ENCODE measurements around the gene RGS3.

Gene RGS3

DNA sequence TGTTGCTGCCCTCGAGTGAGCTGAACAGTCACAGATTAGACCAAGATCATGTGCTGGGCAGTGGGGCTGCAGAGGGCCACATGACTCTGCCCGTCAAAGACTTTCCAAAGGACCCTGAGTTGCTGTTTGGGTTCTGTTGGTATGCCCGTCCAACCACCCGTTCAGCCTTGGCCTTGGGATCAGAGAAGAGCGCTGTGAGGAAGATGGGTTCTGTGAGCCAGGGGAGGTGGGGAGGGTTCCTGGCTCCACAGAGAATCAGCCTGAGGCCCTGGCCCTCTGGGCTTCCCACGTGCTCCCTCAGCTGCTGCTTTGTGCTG is 72.6 kb downstream of the RGS3 start:
- H3K4me1 ChIP-seq (ENCODE audit: insufficient read depth, poor library complexity, severe bottlenecking), result no peaks in the 10 kb centered on the region
- ATAC-seq (ENCODE audit: low read depth), result no peak
- H3K36me3 ChIP-seq (ENCODE audit: low read depth), result no peaks in the 10 kb centered on the region
- H3K27me3 ChIP-seq (ENCODE audit: insufficient read depth, poor library complexity, severe bottlenecking), result no peaks in the 10 kb centered on the region
- no peaks in the 10 kb centered on the region for H3K9me3 ChIP-seq (ENCODE audit: severe bottlenecking)
- DNase-seq (ENCODE audit: low spot score), result peak; percentile 20
- no peak overlapping the region for H3K27ac ChIP-seq (ENCODE audit: poor library complexity, severe bottlenecking)
- TF ChIP-seq, protein P1, sequence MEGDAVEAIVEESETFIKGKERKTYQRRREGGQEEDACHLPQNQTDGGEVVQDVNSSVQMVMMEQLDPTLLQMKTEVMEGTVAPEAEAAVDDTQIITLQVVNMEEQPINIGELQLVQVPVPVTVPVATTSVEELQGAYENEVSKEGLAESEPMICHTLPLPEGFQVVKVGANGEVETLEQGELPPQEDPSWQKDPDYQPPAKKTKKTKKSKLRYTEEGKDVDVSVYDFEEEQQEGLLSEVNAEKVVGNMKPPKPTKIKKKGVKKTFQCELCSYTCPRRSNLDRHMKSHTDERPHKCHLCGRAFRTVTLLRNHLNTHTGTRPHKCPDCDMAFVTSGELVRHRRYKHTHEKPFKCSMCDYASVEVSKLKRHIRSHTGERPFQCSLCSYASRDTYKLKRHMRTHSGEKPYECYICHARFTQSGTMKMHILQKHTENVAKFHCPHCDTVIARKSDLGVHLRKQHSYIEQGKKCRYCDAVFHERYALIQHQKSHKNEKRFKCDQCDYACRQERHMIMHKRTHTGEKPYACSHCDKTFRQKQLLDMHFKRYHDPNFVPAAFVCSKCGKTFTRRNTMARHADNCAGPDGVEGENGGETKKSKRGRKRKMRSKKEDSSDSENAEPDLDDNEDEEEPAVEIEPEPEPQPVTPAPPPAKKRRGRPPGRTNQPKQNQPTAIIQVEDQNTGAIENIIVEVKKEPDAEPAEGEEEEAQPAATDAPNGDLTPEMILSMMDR (IDR thresholded peaks at IDR 0.05; ENCODE audit: poor library complexity, severe bottlenecking), result no peak
- H3K4me3 ChIP-seq (ENCODE audit: severe bottlenecking), result no peak overlapping the region

DNA sequence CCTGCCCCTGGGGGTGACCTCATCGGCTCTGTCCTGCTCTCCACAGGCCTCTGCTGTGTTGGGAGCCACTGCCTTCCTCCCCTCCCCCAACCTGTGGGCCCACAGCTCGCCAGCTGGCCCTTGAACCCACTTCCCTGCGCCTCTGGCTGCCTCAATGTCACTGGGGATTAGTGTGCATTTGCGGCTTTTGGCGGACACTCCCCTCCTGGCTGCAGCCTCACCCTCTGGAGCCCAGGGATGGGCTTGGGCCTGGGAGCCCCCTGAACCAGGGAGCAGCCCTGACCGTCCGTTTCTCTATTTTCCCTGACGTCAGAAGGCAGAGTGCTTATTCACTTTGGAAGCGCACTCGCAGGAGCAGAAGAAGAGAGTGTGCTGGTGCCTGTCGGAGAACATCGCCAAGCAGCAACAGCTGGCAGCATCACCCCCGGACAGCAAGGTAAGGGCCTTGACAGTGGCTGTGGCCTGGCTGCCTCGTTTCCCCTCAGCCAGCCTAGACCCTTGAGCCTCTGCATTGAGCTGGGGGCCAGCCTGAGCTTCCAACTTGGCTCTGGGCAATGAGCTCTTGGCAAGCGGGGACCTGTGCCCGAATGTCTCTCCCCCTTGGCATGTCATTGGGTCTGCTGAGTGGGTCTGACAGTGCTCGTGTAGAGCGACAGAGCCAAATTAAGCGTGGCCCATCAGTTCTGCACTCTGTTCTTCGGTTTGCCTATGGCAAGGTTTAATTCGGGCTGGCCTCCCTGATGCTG is 73.1 kb downstream of the RGS3 start:
- DNase-seq (ENCODE audit: low spot score) (peak; percentile 34), ATAC-seq (ENCODE audit: low read depth) (no peak)
- H3K27me3 ChIP-seq (ENCODE audit: insufficient read depth, poor library complexity, severe bottlenecking), result no peaks in the 10 kb centered on the region
- TF ChIP-seq, protein P1 (IDR thresholded peaks at IDR 0.05; ENCODE audit: poor library complexity, severe bottlenecking), result no peak
- H3K9me3 ChIP-seq (ENCODE audit: severe bottlenecking), result no peaks in the 10 kb centered on the region
- no peak overlapping the region for H3K27ac ChIP-seq (ENCODE audit: poor library complexity, severe bottlenecking)
- H3K36me3 ChIP-seq (ENCODE audit: low read depth), result no peaks in the 10 kb centered on the region
- H3K4me1 ChIP-seq (ENCODE audit: insufficient read depth, poor library complexity, severe bottlenecking), result no peaks in the 10 kb centered on the region
- no peak overlapping the region for H3K4me3 ChIP-seq (ENCODE audit: severe bottlenecking)

DNA sequence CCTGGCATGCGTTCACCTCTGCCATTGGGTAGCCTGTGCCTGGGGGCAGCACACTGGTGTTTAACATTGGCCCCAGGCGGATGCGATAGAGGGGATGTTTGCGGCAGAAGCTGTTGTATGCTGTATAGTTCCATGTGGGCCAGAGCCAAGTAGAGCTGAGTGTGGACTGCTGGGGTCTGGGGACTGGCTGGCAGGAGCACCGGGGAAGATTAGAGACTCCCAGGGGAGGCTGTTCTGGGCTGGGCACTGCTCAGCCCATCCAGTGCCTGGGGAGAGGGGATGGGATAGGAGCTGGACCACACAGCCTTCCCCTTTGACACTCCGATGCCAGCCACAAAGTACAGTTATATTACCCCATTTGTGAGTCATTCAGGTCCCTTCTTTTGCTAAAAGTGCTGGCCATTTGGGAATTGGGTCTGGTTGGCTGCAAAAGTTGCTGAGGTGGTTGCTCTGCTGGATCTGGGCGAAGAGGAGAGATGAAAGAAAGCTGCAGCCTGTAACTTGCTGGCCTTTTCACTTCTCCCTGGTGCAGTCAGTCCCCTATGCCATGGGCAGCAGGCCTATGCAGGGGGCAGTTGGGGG is 73.8 kb downstream of the RGS3 start:
- Histone ChIP-seq H3K27ac (ENCODE audit: poor library complexity, severe bottlenecking) (no peak overlapping the region), H3K9me3 (ENCODE audit: severe bottlenecking) (no peaks in the 10 kb centered on the region), H3K27me3 (ENCODE audit: insufficient read depth, poor library complexity, severe bottlenecking) (no peaks in the 10 kb centered on the region), H3K36me3 (ENCODE audit: low read depth) (no peaks in the 10 kb centered on the region), H3K4me1 (ENCODE audit: insufficient read depth, poor library complexity, severe bottlenecking) (no peaks in the 10 kb centered on the region), H3K4me3 (ENCODE audit: severe bottlenecking) (no peak overlapping the region)
- ATAC-seq (ENCODE audit: low read depth), result no peak
- TF ChIP-seq, protein P1 (IDR thresholded peaks at IDR 0.05; ENCODE audit: poor library complexity, severe bottlenecking), result no peak
- DNase-seq (ENCODE audit: low spot score), result no peak

DNA sequence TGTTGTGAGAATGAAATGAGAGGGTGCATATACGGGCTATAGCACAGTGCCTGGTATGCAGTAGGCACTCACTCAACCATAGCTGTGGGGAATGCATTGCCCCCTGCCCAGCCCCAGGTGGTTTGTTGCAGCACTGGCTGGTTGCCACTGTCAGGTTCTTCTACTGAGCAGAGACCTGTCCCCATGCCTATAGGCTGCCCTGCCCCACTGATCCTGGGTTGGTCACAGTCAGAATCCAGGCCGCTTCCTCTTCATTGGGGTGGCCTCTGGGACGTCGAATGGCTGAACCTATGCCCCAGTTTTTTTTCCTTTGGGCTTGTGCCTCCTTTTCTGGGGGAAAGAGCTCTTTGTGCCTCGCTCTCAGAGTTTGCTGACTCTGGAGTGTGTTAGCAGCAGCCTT is 74.6 kb downstream of the RGS3 start:
- Histone ChIP-seq H3K36me3 (ENCODE audit: low read depth) (no peaks in the 10 kb centered on the region), H3K4me3 (ENCODE audit: severe bottlenecking) (no peak overlapping the region), H3K9me3 (ENCODE audit: severe bottlenecking) (no peaks in the 10 kb centered on the region), H3K27me3 (ENCODE audit: insufficient read depth, poor library complexity, severe bottlenecking) (no peaks in the 10 kb centered on the region), H3K27ac (ENCODE audit: poor library complexity, severe bottlenecking) (no peak overlapping the region), H3K4me1 (ENCODE audit: insufficient read depth, poor library complexity, severe bottlenecking) (no peaks in the 10 kb centered on the region)
- ATAC-seq (ENCODE audit: low read depth) (no peak; the same call in 2 of the 3 replicates), DNase-seq (ENCODE audit: low spot score) (peak; percentile 20)
- TF ChIP-seq, protein P1 (IDR thresholded peaks at IDR 0.05; ENCODE audit: poor library complexity, severe bottlenecking), result no peak

Measured in RWPE2 (cell line).